ENCODE data around the gene CCDC63. TPM values are rescaled to one million over a fixed set of nuclear protein-coding genes. Genes with fewer than 3 reads are reported as not detected.
"Not testable (repeated sequence)": the region's sequence is repeated elsewhere in the genome, so short reads cannot be mapped to it uniquely, and the experiment has no call there.

The CCDC63 gene
- polyA plus RNA-seq, 1 donor: not detected

DNA sequence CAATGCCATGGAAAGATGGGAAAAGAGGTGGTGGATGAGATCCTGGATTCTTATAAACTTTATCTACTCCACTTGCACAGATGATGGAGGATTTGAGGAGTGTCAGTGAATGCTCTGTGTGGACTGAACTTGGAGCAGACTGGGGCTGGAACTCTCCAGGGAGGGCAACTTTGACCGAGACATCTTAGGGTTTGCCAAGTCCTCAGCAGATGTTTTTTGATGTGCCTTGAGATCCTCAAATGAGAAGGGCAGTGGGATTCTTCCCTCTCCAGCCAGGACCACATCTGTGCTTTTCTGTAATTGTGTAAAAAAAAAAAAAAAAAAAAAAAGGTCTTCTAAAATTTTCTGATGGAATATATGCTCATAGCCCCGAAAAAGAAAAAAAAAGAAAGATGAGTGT is 96.6 kb downstream of the CCDC63 start:
- no peak for DNase-seq
- WGBS (ENCODE audit: insufficient coverage, low lambda C conversion rate): 83% methylated on average over 1 of the region's 2 CpGs
- no peaks in the 10 kb centered on the region for H3K9me3 ChIP-seq (ENCODE audit: control insufficient read depth, low read depth, low read length)
- H3K36me3 ChIP-seq (ENCODE audit: control insufficient read depth, insufficient read depth, low read length): no peaks in the 10 kb centered on the region
- H3K4me3 ChIP-seq (ENCODE audit: low read length): no peak overlapping the region
- no peak overlapping the region for H3K27ac ChIP-seq (ENCODE audit: low read length)
- peaks cover 6% of the 10 kb centered on the region for H3K27me3 ChIP-seq (ENCODE audit: control insufficient read depth, insufficient read depth, low read length)
- no peaks in the 10 kb centered on the region for H3K4me1 ChIP-seq (ENCODE audit: control insufficient read depth, insufficient read depth, low read length)

DNA sequence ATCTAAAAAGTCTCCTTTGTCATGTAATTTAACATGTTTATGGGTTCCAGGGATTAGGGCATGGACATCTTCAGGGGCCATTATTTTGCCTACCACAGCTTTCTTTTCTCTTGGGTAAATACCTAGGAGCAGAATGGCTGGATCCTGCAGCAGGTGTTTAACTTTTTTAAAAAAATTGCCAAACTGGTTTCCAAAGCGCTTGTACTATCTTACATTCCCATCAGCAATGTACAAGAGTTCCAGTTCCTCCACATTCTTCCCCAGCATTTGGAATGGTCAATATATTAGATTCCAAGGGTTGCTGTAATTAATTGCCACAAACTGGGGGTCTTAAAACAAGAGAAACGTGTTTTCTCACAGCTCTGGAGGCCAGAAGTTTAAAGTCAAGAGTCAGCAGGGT is 101.3 kb downstream of the CCDC63 start:
- no peak for DNase-seq
- WGBS (ENCODE audit: insufficient coverage, low lambda C conversion rate): 83% methylated on average over 1 of the region's 2 CpGs

DNA sequence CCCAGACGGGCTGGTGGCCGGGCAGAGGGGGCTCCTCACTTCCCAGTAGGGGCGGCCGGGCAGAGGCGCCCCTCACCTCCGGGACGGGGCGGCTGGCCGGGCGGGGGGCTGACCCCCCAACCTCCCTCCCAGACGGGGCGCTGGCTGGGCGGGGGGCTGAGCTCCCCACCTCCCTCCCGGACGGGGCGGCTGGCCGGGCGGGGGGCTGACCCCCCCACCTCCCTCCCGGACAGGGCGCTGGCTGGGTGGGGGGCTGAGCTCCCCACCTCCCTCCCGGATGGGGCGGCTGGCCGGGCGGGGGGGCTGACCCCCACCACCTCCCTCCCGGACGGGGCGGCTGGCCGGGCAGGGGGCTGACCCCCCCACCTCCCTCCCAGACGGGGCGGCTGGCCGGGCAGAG is 103.7 kb downstream of the CCDC63 start:
- not testable (repeated sequence) for H3K4me1 ChIP-seq (ENCODE audit: control insufficient read depth, insufficient read depth, low read length); H3K27me3 ChIP-seq (ENCODE audit: control insufficient read depth, insufficient read depth, low read length); H3K4me3 ChIP-seq (ENCODE audit: low read length); H3K27ac ChIP-seq (ENCODE audit: low read length); H3K9me3 ChIP-seq (ENCODE audit: control insufficient read depth, low read depth, low read length); DNase-seq; H3K36me3 ChIP-seq (ENCODE audit: control insufficient read depth, insufficient read depth, low read length)
- WGBS (ENCODE audit: insufficient coverage, low lambda C conversion rate): no CpG with 5 or more reads among the region's 31 CpGs

More for the DNA sequence above, 101.3 kb downstream of the CCDC63 start:
- no peaks in the 10 kb centered on the region for H3K4me1 ChIP-seq (ENCODE audit: control insufficient read depth, insufficient read depth, low read length)
- H3K4me3 ChIP-seq (ENCODE audit: low read length): no peak overlapping the region
- H3K36me3 ChIP-seq (ENCODE audit: control insufficient read depth, insufficient read depth, low read length): no peaks in the 10 kb centered on the region
- H3K9me3 ChIP-seq (ENCODE audit: control insufficient read depth, low read depth, low read length): peaks cover 6% of the 10 kb centered on the region
- peaks cover 3% of the 10 kb centered on the region for H3K27me3 ChIP-seq (ENCODE audit: control insufficient read depth, insufficient read depth, low read length)
- no peak overlapping the region for H3K27ac ChIP-seq (ENCODE audit: low read length)

DNA sequence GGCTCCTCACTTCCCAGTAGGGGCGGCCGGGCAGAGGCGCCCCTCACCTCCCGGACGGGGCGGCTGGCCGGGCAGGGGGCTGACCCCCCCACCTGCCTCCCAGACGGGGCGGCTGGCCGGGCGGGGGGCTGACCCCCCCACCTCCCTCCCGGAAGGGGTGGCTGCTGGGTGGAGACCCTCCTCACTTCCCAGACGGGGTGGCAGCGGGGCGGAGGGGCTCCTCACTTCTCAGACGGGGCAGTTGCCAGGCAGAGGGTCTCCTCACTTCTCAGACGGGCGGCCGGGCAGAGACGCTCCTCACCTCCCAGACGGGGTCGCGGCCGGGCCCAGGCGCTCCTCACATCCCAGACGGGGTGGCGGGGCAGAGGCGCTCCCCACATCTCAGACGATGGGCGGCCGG is 104.1 kb downstream of the CCDC63 start:
- not testable (repeated sequence) for H3K9me3 ChIP-seq (ENCODE audit: control insufficient read depth, low read depth, low read length); H3K4me3 ChIP-seq (ENCODE audit: low read length); H3K27ac ChIP-seq (ENCODE audit: low read length); H3K27me3 ChIP-seq (ENCODE audit: control insufficient read depth, insufficient read depth, low read length); H3K4me1 ChIP-seq (ENCODE audit: control insufficient read depth, insufficient read depth, low read length); H3K36me3 ChIP-seq (ENCODE audit: control insufficient read depth, insufficient read depth, low read length); DNase-seq
- no CpG with 5 or more reads among the region's 31 CpGs for WGBS (ENCODE audit: insufficient coverage, low lambda C conversion rate)

Other genes starting within 250 kb of the CCDC63 start
- gene TCTN1, start 232.9 kb upstream of the CCDC63 start, polyA plus RNA-seq: 25.2 TPM
- gene HVCN1, start 157.9 kb upstream of the CCDC63 start, polyA plus RNA-seq: 5.5 TPM
- gene PPP1CC, start 104.1 kb upstream of the CCDC63 start, polyA plus RNA-seq: 190 TPM
- 1.5 TPM for gene MYL2, start 73.6 kb downstream of the CCDC63 start, polyA plus RNA-seq
- gene CUX2, start 187.2 kb downstream of the CCDC63 start, polyA plus RNA-seq: 1.6 TPM